HEK293 (cell line): ENCODE measurements around the gene LHFPL2.
"Not testable (repeated sequence)": the region's sequence is repeated elsewhere in the genome, so short reads cannot be mapped to it uniquely, and the experiment has no call there.

Source experiments
- CTCF ChIA-PET: fragments of 350-600 bp; formaldehyde crosslinking; extraction: SDS; loops from one replicate; lab custom pipeline; 2021; ENCODE audit warnings: antibody characterized with exemption; lab: Yijun Ruan, JAX
- POLR2A ChIA-PET: fragments of 300-600 bp; formaldehyde crosslinking; extraction: SDS; loops from one replicate; lab custom pipeline; 2020; ENCODE audit warnings: antibody characterized with exemption, inconsistent platforms; lab: Yijun Ruan, JAX
- H3K27ac ChIP-seq: fragments of 200-500 bp; sonication (Bioruptor generic); 2 replicates; pipeline ENCODE4 v1.5.1; 2014; ENCODE audit warnings: low read depth, low read length, control low read depth, inconsistent platforms; ENCODE audit errors: extremely low read depth
- H3K36me3 ChIP-seq, 2 experiments: fragments of 200-500 bp in 1 of 2; sonication (Bioruptor generic) in 1 of 2; 1 replicate in 1 of 2; 2 replicates in 1 of 2; pipeline ENCODE4 v1.5.1; 2014 to 2017; ENCODE audit warnings: inconsistent platforms in 2 of 2, low read length in 2 of 2; ENCODE audit not compliant: control insufficient read depth in 2 of 2, insufficient read depth in 1 of 2
- H3K4me1 ChIP-seq: fragments of 200-500 bp; sonication (Bioruptor generic); 2 replicates; pipeline ENCODE4 v1.5.1; 2014; ENCODE audit warnings: mild to moderate bottlenecking, low read length, inconsistent platforms; ENCODE audit not compliant: control insufficient read depth, insufficient read depth
- H3K4me3 ChIP-seq: 2 replicates; pipeline ENCODE4 v1.5.1; 2011; ENCODE audit warnings: low read depth, mild to moderate bottlenecking, control low read depth, low read length, moderate library complexity
- H3K9me3 ChIP-seq: fragments of 200-500 bp; sonication (Bioruptor generic); 2 replicates; pipeline ENCODE4 v1.5.1; 2014; ENCODE audit warnings: low read depth, low read length, inconsistent platforms; ENCODE audit not compliant: control insufficient read depth, insufficient read depth
- CTCF ChIP-seq: fragments of 450-650 bp; formaldehyde crosslinking; IDR thresholded peaks from 2 replicates; pipeline ENCODE4 v1.5.1; 2016; ENCODE audit warnings: missing biosample characterization, missing genetic modification characterization
- GLIS1 ChIP-seq: fragments of 450-650 bp; formaldehyde crosslinking; IDR thresholded peaks from 2 replicates; pipeline ENCODE4 v1.5.1; 2016; ENCODE audit warnings: missing biosample characterization, missing genetic modification characterization
- KLF9 ChIP-seq: fragments of 450-650 bp; formaldehyde crosslinking; IDR thresholded peaks from 2 replicates; pipeline ENCODE4 v1.5.1; 2016; ENCODE audit warnings: missing biosample characterization, missing genetic modification characterization, low read depth
- PRDM1 ChIP-seq: fragments of 450-650 bp; formaldehyde crosslinking; IDR thresholded peaks from 2 replicates; pipeline ENCODE4; 2016; ENCODE audit warnings: missing biosample characterization, missing genetic modification characterization
- ZFP41 ChIP-seq: fragments of 450-650 bp; formaldehyde crosslinking; IDR thresholded peaks from 2 replicates; pipeline ENCODE4 v1.5.1; 2016; ENCODE audit warnings: missing biosample characterization, missing genetic modification characterization, borderline replicate concordance
- ZNF121 ChIP-seq: fragments of 450-650 bp; formaldehyde crosslinking; IDR thresholded peaks from 2 replicates; pipeline ENCODE4 v1.5.1; 2016; ENCODE audit warnings: missing biosample characterization, missing genetic modification characterization
- ZNF174 ChIP-seq: fragments of 450-650 bp; formaldehyde crosslinking; IDR thresholded peaks from 2 replicates; pipeline ENCODE4 v1.5.0; 2017; ENCODE audit warnings: missing biosample characterization, mild to moderate bottlenecking, missing genetic modification characterization
- ZNF311 ChIP-seq: fragments of 450-650 bp; formaldehyde crosslinking; IDR thresholded peaks from 2 replicates; pipeline ENCODE4 v1.5.1; 2017; ENCODE audit warnings: missing biosample characterization, missing genetic modification characterization, borderline replicate concordance
- ZNF324 ChIP-seq: fragments of 450-650 bp; formaldehyde crosslinking; IDR thresholded peaks from 2 replicates; pipeline ENCODE4 v1.5.1; 2016; ENCODE audit warnings: missing biosample characterization, missing genetic modification characterization
- ZNF37A ChIP-seq: fragments of 450-650 bp; IDR thresholded peaks from 2 replicates; pipeline ENCODE4 v1.5.1; 2018; ENCODE audit warnings: missing biosample characterization, missing genetic modification characterization
- ZNF394 ChIP-seq: fragments of 450-650 bp; formaldehyde crosslinking; IDR thresholded peaks from 2 replicates; pipeline ENCODE4 v1.5.1; 2016; ENCODE audit warnings: missing biosample characterization, missing genetic modification characterization, mild to moderate bottlenecking, moderate library complexity, borderline replicate concordance
- ZNF449 ChIP-seq: fragments of 450-650 bp; formaldehyde crosslinking; IDR thresholded peaks from 2 replicates; pipeline ENCODE4 v1.5.1; 2017; ENCODE audit warnings: missing biosample characterization, mild to moderate bottlenecking, missing genetic modification characterization, moderate library complexity
- ZNF561 ChIP-seq: fragments of 450-650 bp; IDR thresholded peaks from 2 replicates; pipeline ENCODE4 v1.5.1; 2018; ENCODE audit warnings: missing biosample characterization, missing genetic modification characterization, borderline replicate concordance
- ZSCAN23 ChIP-seq: fragments of 450-650 bp; formaldehyde crosslinking; IDR thresholded peaks from 2 replicates; pipeline ENCODE4 v1.5.1; 2016; ENCODE audit warnings: missing biosample characterization, missing genetic modification characterization
- TF ChIP-seq, protein P1 (sequence below): fragments of 450-650 bp; formaldehyde crosslinking; IDR thresholded peaks from 2 replicates; pipeline ENCODE4 v1.5.1; 2016; ENCODE audit warnings: missing biosample characterization, missing genetic modification characterization
- TF ChIP-seq, protein P2 (sequence below): fragments of 450-650 bp; formaldehyde crosslinking; IDR thresholded peaks from 2 replicates; pipeline ENCODE4 v1.5.1; 2016; ENCODE audit warnings: missing biosample characterization, missing genetic modification characterization

LHFPL2 gene

GRCh38 chr5:78666975-78667374 is 18.4 kb upstream of the LHFPL2 start:
- H3K27ac ChIP-seq, H3K4me3 ChIP-seq, H3K4me1 ChIP-seq, H3K36me3 ChIP-seq, POLR2A ChIA-PET, H3K9me3 ChIP-seq: not testable (repeated sequence)
- TF ChIP-seq ZNF121 = peak; percentile 86
- CTCF ChIA-PET = interaction anchor here (0.8 kb wide), 1 partner anchor 9 kb away, joined by 3 read pairs; no protein-coding TSS in a partner anchor

GRCh38 chr5:78666041-78666444 is 17.5 kb upstream of the LHFPL2 start:
- no peaks in the 10 kb centered on the region for H3K9me3 ChIP-seq
- ChIA-PET POLR2A (no interaction called here), CTCF (no interaction called here)
- no peak overlapping the region for H3K4me3 ChIP-seq
- no peaks in the 10 kb centered on the region for H3K36me3 ChIP-seq
- peak; percentile 50 for TF ChIP-seq GLIS1 (tag by site-specific recombination)
- TF ChIP-seq, protein P1, sequence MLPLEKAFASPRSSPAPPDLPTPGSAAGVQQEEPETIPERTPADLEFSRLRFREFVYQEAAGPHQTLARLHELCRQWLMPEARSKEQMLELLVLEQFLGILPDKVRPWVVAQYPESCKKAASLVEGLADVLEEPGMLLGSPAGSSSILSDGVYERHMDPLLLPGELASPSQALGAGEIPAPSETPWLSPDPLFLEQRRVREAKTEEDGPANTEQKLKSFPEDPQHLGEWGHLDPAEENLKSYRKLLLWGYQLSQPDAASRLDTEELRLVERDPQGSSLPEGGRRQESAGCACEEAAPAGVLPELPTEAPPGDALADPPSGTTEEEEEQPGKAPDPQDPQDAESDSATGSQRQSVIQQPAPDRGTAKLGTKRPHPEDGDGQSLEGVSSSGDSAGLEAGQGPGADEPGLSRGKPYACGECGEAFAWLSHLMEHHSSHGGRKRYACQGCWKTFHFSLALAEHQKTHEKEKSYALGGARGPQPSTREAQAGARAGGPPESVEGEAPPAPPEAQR (tag by site-specific recombination) = no peak
- H3K27ac ChIP-seq = no peak overlapping the region
- peaks cover 2% of the 10 kb centered on the region; the same call in 1 of the 2 replicates for H3K4me1 ChIP-seq

- CTCF ChIA-PET = interaction anchor here (1.7 kb wide), 1 partner anchor 234 kb away, joined by 5 read pairs; no protein-coding TSS in a partner anchor
- Histone ChIP-seq H3K4me1 (peaks cover 3% of the 10 kb centered on the region; the same call in 1 of the 2 replicates), H3K36me3 (no peaks in the 10 kb centered on the region), H3K27ac (no peak overlapping the region), H3K9me3 (no peaks in the 10 kb centered on the region), H3K4me3 (no peak overlapping the region)
- POLR2A ChIA-PET = no interaction called here
- TF ChIP-seq ZFP41 = no peak
- no peak for TF ChIP-seq CTCF (tag by site-specific recombination)
- no peak for TF ChIP-seq ZNF394 (tag by site-specific recombination)
- TF ChIP-seq ZNF37A (tag by site-specific recombination) = no peak
- no peak for TF ChIP-seq KLF9 (tag by site-specific recombination)
- TF ChIP-seq ZNF324 (tag by site-specific recombination) = no peak
- TF ChIP-seq ZNF561 (tag by site-specific recombination) = no peak
- TF ChIP-seq ZNF174 = no peak
- no peak for TF ChIP-seq ZSCAN23 (tag by site-specific recombination)
- TF ChIP-seq ZNF449 = no peak
- TF ChIP-seq PRDM1 (tag by site-specific recombination) = no peak
- TF ChIP-seq, protein P2, sequence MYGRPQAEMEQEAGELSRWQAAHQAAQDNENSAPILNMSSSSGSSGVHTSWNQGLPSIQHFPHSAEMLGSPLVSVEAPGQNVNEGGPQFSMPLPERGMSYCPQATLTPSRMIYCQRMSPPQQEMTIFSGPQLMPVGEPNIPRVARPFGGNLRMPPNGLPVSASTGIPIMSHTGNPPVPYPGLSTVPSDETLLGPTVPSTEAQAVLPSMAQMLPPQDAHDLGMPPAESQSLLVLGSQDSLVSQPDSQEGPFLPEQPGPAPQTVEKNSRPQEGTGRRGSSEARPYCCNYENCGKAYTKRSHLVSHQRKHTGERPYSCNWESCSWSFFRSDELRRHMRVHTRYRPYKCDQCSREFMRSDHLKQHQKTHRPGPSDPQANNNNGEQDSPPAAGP = no peak
- TF ChIP-seq ZNF311 (tag by site-specific recombination) = no peak
These were observed 17.0 kb upstream of the LHFPL2 start for GRCh38 chr5:78665534-78665933.
